SH-SY5Y (cell line): ENCODE results near the gene TRMT1.
A peak's percentile ranks its signal among the peaks of the same experiment; 100 is the strongest.

Source experiments
- GATA2 ChIP-seq: IDR thresholded peaks from 2 replicates; pipeline ENCODE4 v1.6.1; 2011; ENCODE audit warnings: mild to moderate bottlenecking, low read depth, low read length
- GATA3 ChIP-seq: IDR thresholded peaks from 2 replicates; pipeline ENCODE4 v1.6.1; 2011; ENCODE audit warnings: low read depth, mild to moderate bottlenecking, low read length, moderate library complexity

TRMT1 gene

GRCh38 chr19:13103581-13104359 lies 12.8 kb downstream of the TRMT1 start:
- TF ChIP-seq GATA2 (no peak), GATA3 (no peak)

GRCh38 chr19:13102666-13103580 lies 13.6 kb downstream of the TRMT1 start, which contains the start of gene LYL1:
Gene LYL1, minus strand, starts transcription at chr19:13102858. Its CDS starts 1,687 bp downstream, at chr19:13101171.
- TF ChIP-seq GATA3 (no peak), GATA2 (peak; percentile 94)

GRCh38 chr19:13102416-13102665 lies 14.2 kb downstream of the TRMT1 start:
- TF ChIP-seq GATA2: no peak
- no peak for TF ChIP-seq GATA3

- TF ChIP-seq GATA3: no peak
- TF ChIP-seq GATA2: no peak
These were observed 14.7 kb downstream of the TRMT1 start for GRCh38 chr19:13101590-13102415.

- TF ChIP-seq GATA3: no peak
- no peak for TF ChIP-seq GATA2
These were observed 15.5 kb downstream of the TRMT1 start for GRCh38 chr19:13100841-13101589.

GRCh38 chr19:13100031-13100588 lies 16.4 kb downstream of the TRMT1 start:
- TF ChIP-seq GATA3 (no peak), GATA2 (no peak)

- TF ChIP-seq GATA3: no peak
- no peak for TF ChIP-seq GATA2
These were observed 17.2 kb downstream of the TRMT1 start for GRCh38 chr19:13099073-13099999.

GRCh38 chr19:13098277-13099072 lies 18.1 kb downstream of the TRMT1 start:
- TF ChIP-seq GATA3 (no peak), GATA2 (no peak)

GRCh38 chr19:13097463-13098258 lies 18.9 kb downstream of the TRMT1 start:
- TF ChIP-seq GATA2: no peak

GRCh38 chr19:13097033-13097462 lies 19.5 kb downstream of the TRMT1 start:
- TF ChIP-seq GATA2 (no peak), GATA3 (no peak)
